Posterior vena cava (tissue), 2 donors: ENCODE results near the gene FBXL17. TPM values are rescaled to one million over a fixed set of nuclear protein-coding genes. Genes with fewer than 3 reads are reported as not detected.

Experiments used
- DNase-seq: peaks from one replicate; pipeline ENCODE4 v3.0.0-alpha.2; 2020; ENCODE audit warnings: low spot score
- intact Hi-C, 2 donors: fragments of 100-400 bp; cut with DNase I; formaldehyde crosslinking; loops; one replicate each; pipeline versions ENCODE4 v1.14.1 to v1.14.2; 2022 to 2023
- total RNA-seq, 2 donors: library from RNA; stranded (reverse); fragmentation: NEBNext Ultra II Directional; extraction: Animal tissue kit (Norgen Biotek cat#: 25700); gene quantifications; one replicate each; pipeline ENCODE4 v1.2.1, GENCODE V29; 2021
- donor health status: DM: yes; HTN: yes; CAD: no.
- donor health status: DM: yes; HTN: yes; CAD: no.

The FBXL17 gene
- total RNA-seq, 2 donors from 2014 or later = 18.1 to 24.1 TPM

DNA sequence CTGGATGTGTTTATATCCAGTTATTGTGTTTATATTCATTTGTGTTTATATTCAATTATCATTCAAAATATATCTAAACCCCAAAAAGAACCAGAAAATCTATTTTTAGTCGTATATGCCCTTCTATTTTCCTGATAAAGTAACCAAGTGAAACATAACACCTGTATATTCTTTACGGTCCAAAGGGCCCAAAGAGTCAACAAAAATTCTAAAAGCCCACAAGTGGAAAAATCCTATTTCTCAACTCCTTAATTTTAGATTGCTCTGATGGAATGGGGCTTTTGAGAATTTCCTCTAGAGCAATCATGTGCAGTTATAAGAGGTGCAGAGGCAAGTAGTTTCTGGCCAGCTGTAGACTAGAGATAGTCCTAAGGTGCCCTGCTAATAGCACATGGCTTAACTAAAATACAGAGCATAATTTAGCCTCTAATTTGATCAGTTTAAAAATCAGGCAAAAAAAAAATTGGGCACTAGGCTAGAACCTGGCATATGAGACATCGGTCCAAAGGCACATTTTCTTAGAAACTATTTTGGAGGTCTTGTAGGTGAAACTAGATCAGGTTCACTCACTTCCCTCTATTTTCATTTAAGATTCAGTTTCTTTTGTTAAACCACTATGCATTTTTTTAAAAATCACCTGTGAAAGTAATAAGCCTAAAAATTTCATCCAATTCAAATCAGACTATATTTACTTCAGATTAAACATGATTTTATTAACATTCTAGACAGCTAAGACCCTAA, 256.0 kb downstream of the FBXL17 start:
- intact Hi-C loops = no loop called here
- DNase-seq = no peak

DNA sequence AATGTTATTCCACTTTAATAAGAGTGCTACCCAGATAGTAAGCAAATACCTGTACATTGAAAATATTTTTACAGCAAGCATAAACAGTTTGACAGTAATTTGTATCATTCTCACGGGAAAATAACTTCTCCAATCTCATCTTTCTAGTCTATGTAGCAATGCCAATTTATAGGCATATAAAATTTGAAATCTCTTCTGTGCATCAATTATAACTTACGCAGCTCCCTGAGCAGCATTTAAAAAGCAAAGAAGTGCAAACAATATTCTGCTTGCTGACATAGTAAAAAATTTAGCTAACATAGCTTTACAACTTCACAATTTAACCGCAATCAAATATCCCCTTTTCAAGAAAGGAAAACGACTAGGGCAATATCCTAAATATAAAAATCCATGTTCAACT, 257.3 kb downstream of the FBXL17 start:
- intact Hi-C loops = no loop called here
- DNase-seq = no peak

DNA sequence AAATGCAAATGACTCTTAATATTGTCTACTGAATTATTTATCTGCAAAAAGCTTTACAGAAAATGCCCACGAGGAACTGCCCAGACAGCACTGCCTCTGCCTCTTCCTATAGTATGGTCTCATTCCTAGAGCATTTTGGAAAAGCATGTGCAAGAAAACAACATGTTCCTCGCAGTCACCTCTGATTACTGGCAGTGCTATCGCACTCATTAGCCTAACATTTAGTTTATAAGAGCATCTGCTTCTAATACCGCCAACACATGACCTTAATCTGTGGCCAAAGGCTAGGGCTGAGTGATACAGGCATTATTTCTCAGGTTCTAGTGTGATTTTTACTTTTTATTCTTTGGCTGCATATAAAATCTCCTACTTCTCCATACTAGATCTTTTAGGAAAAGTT, 259.2 kb downstream of the FBXL17 start:
- intact Hi-C loops = no loop called here

DNA sequence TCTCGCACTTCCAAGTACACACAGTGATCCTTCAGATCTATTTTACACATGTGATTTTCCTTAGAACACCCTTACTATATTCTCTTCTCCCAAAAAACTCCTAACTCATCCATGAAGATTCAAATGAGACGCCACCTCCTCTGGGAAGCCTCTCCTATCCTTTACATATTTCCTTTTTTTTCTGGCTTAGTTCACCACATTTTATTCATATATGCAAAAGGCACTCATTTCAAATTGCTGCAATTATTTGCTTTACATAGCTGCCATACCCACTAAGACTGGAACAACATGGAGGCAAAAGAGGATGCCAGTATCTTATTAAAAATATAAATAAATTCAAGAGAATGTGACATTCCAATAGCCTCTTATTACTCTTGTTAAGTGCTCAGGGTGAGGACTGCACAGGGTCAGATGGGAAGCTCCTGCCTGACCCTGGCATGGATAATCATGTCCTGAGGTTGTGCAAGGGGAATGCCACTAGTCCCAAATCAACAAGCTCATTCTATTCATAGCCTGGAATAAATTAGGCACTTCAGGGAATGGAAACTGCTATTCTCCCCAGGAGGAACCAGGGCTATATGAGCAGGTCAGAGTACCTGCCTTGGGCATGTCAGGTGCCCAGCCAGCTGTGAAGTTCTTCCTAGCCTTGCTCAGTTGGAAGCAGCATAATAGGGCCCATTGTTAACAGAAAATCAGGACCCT, 262.9 kb downstream of the FBXL17 start:
- DNase-seq = no peak
- intact Hi-C loops = no loop called here

More for the DNA sequence above, 259.2 kb downstream of the FBXL17 start:
- no peak for DNase-seq

DNA sequence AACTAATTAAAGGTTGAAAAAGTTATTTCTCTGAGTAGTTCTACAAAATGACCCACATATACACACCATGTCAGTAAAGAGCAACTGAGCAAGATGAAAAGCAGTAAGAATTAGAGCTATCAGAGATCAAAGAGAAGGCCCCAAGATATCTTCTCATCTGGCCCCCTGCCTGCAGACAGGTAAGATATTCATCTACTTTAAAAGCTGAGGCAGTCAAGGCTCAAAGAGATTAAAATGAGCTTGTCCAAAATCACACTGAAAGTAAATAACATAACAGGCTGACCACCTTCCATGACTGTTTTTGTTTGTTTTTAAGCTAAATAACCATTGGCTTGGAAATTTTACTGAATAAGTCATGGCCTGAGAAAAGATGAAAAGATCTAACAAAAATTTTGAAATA, 266.2 kb downstream of the FBXL17 start:
- intact Hi-C loops = no loop called here
- no peak for DNase-seq

DNA sequence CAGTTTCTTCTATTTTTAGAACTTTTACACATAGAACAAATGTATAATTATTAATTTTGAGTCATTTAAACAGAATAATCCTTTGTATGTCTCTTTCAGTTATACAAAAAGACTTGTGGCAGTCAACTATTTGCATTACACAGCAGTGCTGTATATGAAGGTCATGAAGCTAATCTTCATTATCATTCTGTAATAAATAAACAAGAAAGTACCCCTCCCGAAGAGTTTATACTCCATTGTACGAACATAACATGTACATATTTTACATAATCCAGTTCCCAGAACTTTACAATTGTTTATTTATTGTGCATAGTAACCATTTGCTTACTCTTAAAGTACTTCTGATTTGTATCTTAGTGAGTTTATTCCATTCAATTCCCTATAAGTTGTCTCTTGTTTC, 267.9 kb downstream of the FBXL17 start:
- DNase-seq = no peak
- intact Hi-C loops = no loop called here

DNA sequence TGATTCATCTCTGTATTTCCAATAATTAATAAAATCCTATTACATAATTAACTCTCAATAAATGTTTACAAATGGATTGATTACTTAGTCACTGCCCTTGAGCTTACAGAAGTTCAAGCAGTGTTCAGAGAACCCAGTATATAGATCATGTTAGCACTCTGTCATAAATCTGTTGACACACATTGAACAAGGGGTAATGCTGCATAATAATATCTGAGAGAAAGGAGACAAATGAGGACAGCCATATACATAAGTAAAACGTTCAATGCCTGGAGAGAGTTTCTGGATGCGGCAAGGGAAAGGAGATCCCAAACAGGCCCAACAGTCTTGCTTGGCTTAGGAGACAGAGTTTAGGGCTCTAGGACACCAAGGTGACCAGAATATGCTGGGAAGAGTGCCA, 270.2 kb downstream of the FBXL17 start:
- intact Hi-C loops = no loop called here
- DNase-seq = no peak

DNA sequence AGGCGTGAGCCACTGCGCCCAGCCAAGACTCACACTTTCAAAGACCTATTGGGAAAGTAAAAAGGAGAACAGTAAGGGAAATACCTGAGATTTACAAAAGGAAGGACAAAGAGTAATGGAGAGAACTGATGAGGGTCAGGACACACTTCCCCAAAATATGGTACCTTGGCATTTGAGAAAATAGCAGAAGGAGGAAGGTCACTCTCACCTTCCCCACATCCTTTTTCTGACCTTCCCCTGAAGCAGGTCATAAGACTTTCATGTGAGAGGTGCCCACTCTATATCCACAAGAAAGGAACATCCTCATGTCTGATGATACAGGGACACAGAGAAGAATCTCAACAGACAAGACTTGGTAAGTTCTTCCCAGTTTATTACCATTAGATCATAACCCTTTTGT, 272.8 kb downstream of the FBXL17 start:
- DNase-seq = no peak
- intact Hi-C loops = no loop called here

DNA sequence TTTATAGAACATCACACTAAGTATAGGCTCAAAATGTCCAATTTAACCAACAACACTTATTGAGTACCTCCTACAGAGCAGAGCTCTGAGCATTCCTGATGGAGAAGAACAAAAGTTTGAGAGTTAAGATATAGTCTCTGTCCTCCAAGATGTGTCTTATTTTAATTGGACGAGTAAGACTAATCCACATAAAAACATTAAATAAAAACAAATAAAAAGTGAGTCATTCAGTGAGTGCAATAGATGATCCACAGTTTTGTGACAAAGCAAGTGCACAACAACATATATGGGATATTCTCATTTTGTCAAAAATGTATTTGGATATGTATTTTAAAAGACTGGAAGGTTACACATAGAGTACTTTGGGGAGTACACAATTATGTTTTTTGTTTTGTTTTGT, 277.4 kb downstream of the FBXL17 start:
- intact Hi-C loops = no loop called here
- no peak for DNase-seq

DNA sequence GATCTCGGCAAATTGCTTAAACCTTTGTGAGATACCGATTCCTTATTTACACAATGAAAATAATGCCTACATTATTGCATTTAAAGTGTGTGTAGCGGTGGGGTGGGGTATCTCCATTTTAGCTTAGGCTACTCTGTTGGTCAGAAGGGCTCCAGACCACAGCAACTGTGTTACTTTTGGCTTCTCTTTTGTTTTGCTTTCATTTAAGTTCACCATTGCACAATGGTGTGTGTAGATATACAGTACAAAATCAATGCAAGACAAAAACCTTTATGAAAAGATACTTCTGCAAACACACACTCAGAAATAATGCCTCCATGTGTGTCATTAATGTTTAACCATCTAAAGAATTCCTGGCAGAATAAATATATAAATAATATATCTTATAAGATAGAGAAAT, 279.4 kb downstream of the FBXL17 start:
- no peak for DNase-seq
- intact Hi-C loops = no loop called here

DNA sequence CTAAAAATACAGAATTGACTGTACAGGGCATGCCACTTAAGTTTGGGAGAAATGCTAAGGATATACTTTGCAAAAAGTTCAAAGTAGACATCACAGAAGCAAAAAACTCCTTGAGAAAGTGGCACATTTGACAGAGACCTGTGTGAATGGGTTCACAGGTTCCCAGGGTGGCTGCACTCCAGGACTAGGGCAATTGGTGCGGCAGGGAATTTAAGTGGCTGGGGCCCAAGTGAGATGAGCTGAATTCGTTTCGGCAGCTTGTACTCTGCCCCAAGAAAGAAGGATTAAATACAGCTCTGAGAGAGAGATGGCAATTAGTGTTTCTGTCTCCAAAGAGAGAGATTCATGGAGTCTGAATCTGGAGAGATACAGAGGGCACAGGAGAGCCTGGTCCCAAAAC, 280.1 kb downstream of the FBXL17 start:
- intact Hi-C loops = no loop called here
- DNase-seq = no peak

DNA sequence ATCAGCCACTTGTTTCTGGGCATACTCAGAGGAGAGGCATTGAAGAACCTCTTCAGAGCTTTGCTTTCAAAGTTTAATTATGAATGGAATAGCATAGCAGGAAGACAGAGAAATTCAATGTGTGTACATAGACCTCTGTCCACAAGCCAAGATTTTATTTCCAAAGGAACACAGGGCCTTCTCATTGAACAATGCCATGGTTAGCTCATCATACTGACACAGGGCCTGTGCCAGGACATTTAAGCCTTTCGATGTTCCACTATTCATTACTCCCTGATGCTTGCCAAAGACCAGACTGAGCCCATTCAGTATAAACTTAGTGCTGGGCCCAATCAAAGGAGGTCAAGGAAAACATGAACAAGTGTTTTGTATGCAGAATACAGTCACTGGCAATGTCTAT, 280.8 kb downstream of the FBXL17 start:
- no peak for DNase-seq
- intact Hi-C loops = no loop called here

DNA sequence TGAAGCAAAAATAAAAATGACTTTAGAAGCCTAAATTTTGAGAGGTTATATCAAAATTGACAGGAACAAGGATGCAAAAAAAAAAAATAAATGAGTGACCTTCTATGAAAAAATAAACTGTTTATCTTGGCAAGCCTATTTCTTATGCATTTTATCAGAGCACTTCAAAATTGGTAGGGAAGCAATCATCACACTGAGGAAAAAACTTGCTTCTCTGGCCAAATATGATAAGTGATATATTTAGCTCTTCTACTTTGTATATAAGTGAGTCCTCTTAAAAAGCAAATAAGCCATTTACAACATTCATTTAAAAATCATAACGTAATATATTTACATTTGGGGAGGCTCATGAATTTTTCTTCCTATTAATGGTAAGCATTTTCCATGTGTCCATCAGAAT, 287.1 kb downstream of the FBXL17 start:
- no peak for DNase-seq
- intact Hi-C loops = no loop called here

DNA sequence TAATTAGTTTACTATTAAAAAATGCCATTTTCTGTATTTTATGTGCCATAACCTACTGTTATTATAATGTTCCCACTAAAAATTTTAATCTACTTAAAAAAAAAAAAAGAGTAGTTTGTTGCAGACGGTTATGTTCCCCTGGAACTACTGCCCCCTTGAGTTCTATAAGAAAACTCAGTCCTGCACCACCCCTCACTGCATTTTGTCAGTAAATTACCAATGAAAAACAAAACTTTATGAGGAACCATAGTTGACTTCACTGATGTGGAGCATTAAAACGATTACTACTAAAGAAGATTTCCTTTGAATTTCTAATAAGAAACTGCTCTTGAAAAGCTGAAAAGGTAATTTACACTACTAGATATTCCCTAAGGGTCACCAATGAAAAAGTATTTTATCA, 288.7 kb downstream of the FBXL17 start:
- intact Hi-C loops = no loop called here
- DNase-seq = no peak

DNA sequence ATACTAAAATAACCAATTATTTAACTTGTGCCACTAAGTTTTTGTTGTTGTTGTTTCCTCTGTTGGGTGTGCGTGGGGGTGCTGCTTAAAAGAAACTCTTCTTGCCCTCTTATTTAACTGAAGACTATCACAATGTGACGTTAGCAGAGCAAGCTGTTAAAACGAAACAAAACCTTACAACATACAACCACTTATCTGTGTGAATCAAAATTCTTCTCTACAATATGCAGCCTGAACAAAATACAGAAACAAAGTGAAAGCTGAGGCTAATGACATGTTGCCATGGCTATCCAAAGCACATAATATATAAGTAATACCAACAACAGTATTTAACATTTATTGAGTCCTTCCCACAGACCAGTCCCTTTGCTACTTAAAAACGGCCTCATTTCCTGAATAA, 291.0 kb downstream of the FBXL17 start:
- intact Hi-C loops = no loop called here
- DNase-seq = no peak

DNA sequence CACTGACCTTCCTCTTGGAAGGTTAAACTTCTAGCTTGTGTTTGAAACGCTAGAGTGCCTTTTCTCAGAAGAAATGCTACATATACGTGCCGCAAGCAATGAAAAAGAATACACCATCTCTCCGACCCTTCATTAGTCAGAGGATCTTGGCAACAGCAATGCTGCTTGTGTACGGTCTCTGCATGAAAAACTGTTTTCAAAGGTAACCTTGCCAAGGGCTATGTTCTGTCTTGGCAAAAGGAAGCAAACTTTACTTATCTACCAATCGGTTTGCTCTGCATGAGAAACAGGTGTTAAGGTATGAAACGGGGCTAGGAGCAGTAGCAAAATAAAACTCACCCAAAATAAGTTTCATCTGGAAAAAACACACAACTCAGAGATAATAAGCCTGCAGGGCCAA, 297.8 kb downstream of the FBXL17 start:
- intact Hi-C loops = no loop called here

DNA sequence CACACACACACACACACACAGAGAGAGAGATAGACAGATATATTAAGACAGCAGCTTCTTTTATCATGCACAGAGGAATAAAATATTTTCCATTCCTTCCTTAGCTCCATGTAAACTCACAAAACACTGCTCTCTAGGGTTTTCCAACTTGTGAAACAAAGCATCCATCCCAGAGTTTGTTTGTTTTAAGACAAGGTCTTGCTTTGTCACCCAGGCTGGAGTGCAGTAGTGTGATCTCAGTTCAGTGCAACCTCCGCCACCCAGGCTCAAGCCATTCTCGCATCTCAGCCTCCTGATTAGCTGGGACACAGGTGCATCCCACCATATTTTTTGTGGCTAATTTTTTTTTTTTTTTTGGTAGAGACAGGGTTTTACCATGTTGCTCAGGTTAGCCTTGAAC, 298.7 kb downstream of the FBXL17 start:
- intact Hi-C loops = no loop called here
- no peak for DNase-seq

More for the DNA sequence above, 297.8 kb downstream of the FBXL17 start:
- DNase-seq = no peak

DNA sequence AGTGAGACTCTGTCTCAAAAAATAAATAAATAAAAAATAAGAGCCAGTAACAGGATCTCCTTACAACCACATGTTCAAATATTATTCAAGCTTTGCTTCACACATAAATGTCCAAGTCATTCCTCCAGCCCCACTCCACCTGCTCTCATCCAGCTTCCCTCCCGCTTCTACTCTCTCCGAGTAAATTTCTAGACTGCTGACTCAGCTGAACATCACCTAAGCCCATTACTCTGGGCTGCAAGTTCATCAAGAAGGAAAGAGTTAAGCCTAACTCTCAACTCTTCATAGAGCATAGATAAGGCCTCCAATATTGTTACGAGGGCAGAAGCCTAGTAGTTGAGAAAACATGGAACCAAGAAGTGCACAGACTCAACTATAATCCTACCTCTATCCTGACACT, 300.2 kb downstream of the FBXL17 start:
- DNase-seq = no peak
- intact Hi-C loops = no loop called here

DNA sequence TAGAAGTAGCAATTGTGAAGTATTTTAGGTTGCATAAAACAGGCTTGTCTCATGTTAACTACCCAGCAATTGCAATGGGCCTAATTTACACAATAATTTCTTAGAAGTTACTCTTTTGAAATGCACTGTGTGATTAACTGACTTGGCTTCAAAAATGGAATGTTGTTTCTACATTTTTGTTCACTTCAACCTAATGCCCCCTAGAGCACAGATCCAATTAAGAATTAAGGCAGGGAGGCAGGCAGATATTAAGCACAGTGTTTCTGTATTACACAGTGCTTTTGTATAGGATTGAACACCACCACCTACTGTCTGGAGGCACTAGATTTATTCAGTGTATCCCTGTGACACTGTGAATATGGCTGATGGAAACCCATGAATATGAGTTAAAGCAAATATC, 302.1 kb downstream of the FBXL17 start:
- DNase-seq = no peak
- intact Hi-C loops = no loop called here

DNA sequence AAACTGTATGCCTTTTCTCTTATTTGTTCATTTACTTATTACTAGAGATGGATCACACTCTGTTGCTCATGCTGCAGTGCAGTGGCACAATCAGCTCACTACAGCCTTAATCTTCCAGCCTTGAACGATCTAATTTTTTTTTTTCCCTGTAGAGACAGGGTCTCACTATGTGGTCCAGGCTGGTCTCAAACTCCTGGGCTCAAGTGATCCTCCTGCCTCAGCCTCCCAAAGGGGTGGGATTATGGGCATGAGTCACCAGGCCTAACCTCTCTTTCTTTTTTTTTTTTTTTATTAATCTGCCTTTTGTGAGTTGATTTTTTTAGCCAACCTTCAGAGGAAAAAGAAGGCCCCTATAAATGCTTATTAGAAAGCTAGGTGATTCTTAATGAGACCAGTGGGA, 303.0 kb downstream of the FBXL17 start:
- no peak for DNase-seq
- intact Hi-C loops = no loop called here

DNA sequence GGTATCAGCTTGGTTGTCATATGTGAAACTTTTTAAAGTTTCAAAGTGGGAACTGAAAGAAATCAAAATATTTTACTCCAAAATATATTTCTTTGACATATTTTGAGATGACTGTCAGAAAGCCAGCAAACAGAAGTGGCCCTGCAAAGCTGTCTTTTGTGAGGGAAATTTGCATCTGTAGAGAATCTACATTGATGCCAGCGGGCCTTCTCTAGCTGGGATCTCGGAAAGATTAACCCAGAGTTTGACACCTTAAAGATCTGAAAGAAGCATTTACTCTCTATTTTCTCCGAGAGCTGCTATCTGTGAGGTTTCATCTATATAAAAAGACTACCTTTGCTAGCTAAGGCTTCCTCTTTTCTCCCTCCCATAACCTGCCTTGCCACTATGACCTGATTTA, 303.6 kb downstream of the FBXL17 start:
- intact Hi-C loops = no loop called here
- DNase-seq = no peak
